Measurements from ENCODE around the gene RAF1. TPM values are rescaled to one million over a fixed set of nuclear protein-coding genes. Genes with fewer than 3 reads are reported as not detected.
A peak's percentile ranks its signal among the peaks of the same experiment; 100 is the strongest.

Gene RAF1
- total and polyA plus RNA-seq, 2 of the 8 experiments (the other 6 are each of a cell fraction or from before 2014, with no cell fraction given), result 103 to 118 TPM

- H4K20me1 ChIP-seq (replicated peaks in 1 of 2; ENCODE audit: control insufficient read depth in 1 of 2, insufficient read depth in 2 of 2, low read length in 2 of 2), result no peaks in the 10 kb centered on the region
- H3K79me1 ChIP-seq (ENCODE audit: low read depth, low read length), result no peaks in the 10 kb centered on the region
- 88% methylated on average over 2 of the region's 2 CpGs; no CpG with 5 or more reads in 1 of the 2 experiments for WGBS, 2 experiments (ENCODE audit: extremely low coverage in 1 of 2, insufficient coverage in 1 of 2, insufficient read length in 1 of 2, insufficient replicate concordance in 2 of 2, low coverage in 1 of 2, low lambda C conversion rate in 2 of 2, missing lambda C conversion rate in 1 of 2)
- no peak for DNase-seq (ENCODE audit: low read depth in 1 of 2, low spot score in 2 of 2)
- no peak overlapping the region for H4K8ac ChIP-seq (ENCODE audit: extremely low read depth, insufficient read depth, low read length)
- TF ChIP-seq KDM5A (IDR thresholded peaks at IDR 0.05; ENCODE audit: low read length) (no peak), KDM1A (IDR thresholded peaks at IDR 0.05; ENCODE audit: borderline replicate concordance, low read length) (peak; percentile 95), SIN3A (conservative IDR thresholded peaks at IDR 0.05 in 1 of 2, IDR thresholded peaks at IDR 0.05 in 1 of 2; ENCODE audit: low read depth in 1 of 2, low read length in 2 of 2) (no peak), SP2 (IDR thresholded peaks at IDR 0.05; ENCODE audit: low read length) (no peak)
- peaks cover 0 to 6% (median 3%) of the 10 kb centered on the region in 4 experiments; a peak in 4 of 7 replicates for H3K4me1 ChIP-seq (replicated peaks in 1 of 4; ENCODE audit: control insufficient read depth in 3 of 4, insufficient read depth in 4 of 4, low read length in 3 of 4)
- no peak overlapping the region for H2AK5ac ChIP-seq (ENCODE audit: low read depth, low read length)
- H3K56ac ChIP-seq (replicated peaks; ENCODE audit: insufficient read length, low read depth, low read length), result no peak overlapping the region
- no peaks in the 10 kb centered on the region for H3K36me3 ChIP-seq (ENCODE audit: control insufficient read depth in 2 of 4, insufficient read depth in 4 of 4, low read length in 3 of 4)
- no peaks in the 10 kb centered on the region for H3K23me2 ChIP-seq (ENCODE audit: low read depth, low read length)
- H4K5ac ChIP-seq (ENCODE audit: insufficient read length, low read depth, low read length), result no peak overlapping the region
- H3K23ac ChIP-seq (ENCODE audit: insufficient read length), result no peak overlapping the region
- no peak overlapping the region for H4K91ac ChIP-seq (replicated peaks; ENCODE audit: insufficient read length, low read length)
- no peaks in the 10 kb centered on the region for H3K79me2 ChIP-seq (ENCODE audit: control insufficient read depth in 1 of 2, insufficient read depth in 2 of 2, low read length in 2 of 2)
- H2BK120ac ChIP-seq (replicated peaks; ENCODE audit: low read depth, low read length), result no peak overlapping the region
- no peak overlapping the region for H2BK15ac ChIP-seq (ENCODE audit: low read length)
- no peak overlapping the region for H3K14ac ChIP-seq (ENCODE audit: insufficient read length)
- H3K4me2 ChIP-seq (ENCODE audit: insufficient read depth in 1 of 2, low read depth in 2 of 2, low read length in 2 of 2), result no peak overlapping the region
- no peak overlapping the region for H2AFZ ChIP-seq (ENCODE audit: low read length)
- no peak overlapping the region for H2BK20ac ChIP-seq (ENCODE audit: low read length)
- H3K4ac ChIP-seq (replicated peaks; ENCODE audit: insufficient read length, low read depth, low read length), result no peak overlapping the region
- ChIA-PET POLR2A (ENCODE audit: partially characterized antibody) (no interaction called here), CTCF (ENCODE audit: partially characterized antibody) (interaction anchor here (1.3 kb wide), 2 partner anchors 10 to 94 kb away, joined by 3 to 7 read pairs; no protein-coding TSS in a partner anchor)
- no peak overlapping the region for H2BK12ac ChIP-seq (ENCODE audit: low read depth, low read length)
- H3K9me3 ChIP-seq (ENCODE audit: insufficient read depth in 2 of 2, low read depth in 1 of 2, low read length in 1 of 2), result no peaks in the 10 kb centered on the region
- H2BK5ac ChIP-seq (ENCODE audit: low read depth, low read length), result no peak overlapping the region
- H3K27me3 ChIP-seq (replicated peaks in 1 of 4; ENCODE audit: control insufficient read depth in 3 of 4, extremely low read depth in 1 of 4, insufficient read depth in 3 of 4, low read length in 3 of 4), result no peaks in the 10 kb centered on the region
- H3K4me3 ChIP-seq (ENCODE audit: extremely low read depth in 1 of 4, insufficient read depth in 2 of 4, low read depth in 3 of 4, low read length in 4 of 4), result no peak overlapping the region
- no peak overlapping the region for H3K9ac ChIP-seq (replicated peaks in 1 of 4; ENCODE audit: extremely low read depth in 1 of 4, low read depth in 3 of 4, low read length in 3 of 4)
- no peak for FAIRE-seq
- H3K18ac ChIP-seq (ENCODE audit: extremely low read depth, low read length), result no peak overlapping the region
- no peak overlapping the region for H3K27ac ChIP-seq (ENCODE audit: low read depth, low read length)
These were observed 32.0 kb upstream of the RAF1 start for GRCh38 chr3:12695916-12696315.
